Activated T-cell treated with anti-CD3 and anti-CD28 coated beads for 24 hours (primary cell): ENCODE measurements around the gene C20orf141.
"Not testable (repeated sequence)": the region's sequence is repeated elsewhere in the genome, so short reads cannot be mapped to it uniquely, and the experiment has no call there.

Experiments used
- DNase-seq: peaks from one replicate; pipeline ENCODE4 v3.0.0-alpha.2; 2020; ENCODE audit warnings: low read depth

C20orf141 gene

GRCh38 chr20:2814587-2815051 is at the start of gene C20orf141:
Gene C20orf141, plus strand, starts transcription at chr20:2814987. Its CDS starts 198 bp downstream, at chr20:2815185.
- DNase-seq, result no peak

- no peak for DNase-seq
Observed at GRCh38 chr20:2767768-2768631, 46.8 kb upstream of the C20orf141 start.

- DNase-seq, result no peak
Observed at GRCh38 chr20:2768632-2769015, 46.2 kb upstream of the C20orf141 start.

- not testable (repeated sequence) for DNase-seq
Observed at GRCh38 chr20:2770091-2770490, 44.7 kb upstream of the C20orf141 start.

DNA sequence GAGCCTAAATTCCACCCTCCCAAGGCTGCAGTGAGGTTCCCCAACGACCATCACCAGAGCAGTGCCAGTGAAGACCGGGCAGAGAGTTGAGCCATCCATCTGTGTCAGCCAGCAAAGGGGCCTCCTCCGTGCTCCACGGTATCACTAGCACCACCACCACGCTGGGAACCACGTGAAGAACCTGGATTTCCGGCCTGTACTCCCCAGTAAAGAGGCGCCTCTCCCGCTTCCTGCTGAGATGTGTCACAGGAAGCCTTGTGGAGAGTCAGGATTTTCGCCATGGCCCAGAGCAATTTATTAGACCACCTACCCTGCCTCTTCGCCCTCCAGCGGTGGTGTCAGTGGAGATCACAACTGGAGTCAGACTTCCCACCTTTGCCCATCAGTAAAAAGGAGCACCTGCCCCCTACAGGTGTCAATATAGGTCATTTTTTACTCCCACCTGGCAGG is 43.1 kb upstream of the C20orf141 start:
- DNase-seq, result no peak

- no peak for DNase-seq
Observed at GRCh38 chr20:2773812-2774211, 41.0 kb upstream of the C20orf141 start.

GRCh38 chr20:2775139-2775538 is 39.6 kb upstream of the C20orf141 start:
- no peak for DNase-seq

DNA sequence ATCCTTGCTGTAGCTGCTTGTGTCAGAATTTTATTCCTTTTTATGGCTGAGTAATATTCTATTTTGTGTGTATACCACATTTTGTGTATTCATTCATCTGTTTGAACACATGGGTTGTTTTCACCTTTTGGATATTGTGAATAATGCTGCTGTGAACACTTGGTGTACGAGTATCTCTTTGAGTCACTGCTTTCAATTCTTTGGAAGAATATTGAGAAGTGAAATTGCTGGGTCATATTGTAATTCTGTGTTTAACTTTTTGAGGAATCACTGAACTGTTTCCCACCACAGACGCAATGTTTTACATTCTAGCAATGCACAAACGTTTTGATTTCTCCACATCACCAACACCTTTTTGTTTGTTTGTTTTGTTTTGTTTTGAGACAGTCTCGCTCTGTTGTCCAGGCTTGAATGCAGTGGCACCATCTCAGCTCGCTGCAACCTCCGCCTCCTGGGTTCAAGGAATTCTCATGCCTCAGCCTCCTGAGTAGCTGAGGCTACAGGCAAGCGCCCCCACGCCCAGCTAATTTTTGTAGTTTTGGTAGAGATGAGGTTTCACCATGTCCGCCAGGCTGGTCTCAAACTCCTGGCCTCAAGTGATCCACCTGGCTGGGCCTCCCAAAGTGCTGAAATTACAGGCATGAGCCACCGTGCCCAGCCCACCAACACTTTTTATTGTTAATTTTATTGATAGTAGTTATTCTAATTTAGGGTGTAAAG is 36.0 kb upstream of the C20orf141 start:
- no peak for DNase-seq

- no peak for DNase-seq
Observed at GRCh38 chr20:2780948-2781347, 33.8 kb upstream of the C20orf141 start.

GRCh38 chr20:2783908-2784566 is 30.8 kb upstream of the C20orf141 start:
- DNase-seq, result no peak

- DNase-seq, result no peak
Observed at GRCh38 chr20:2793471-2793870, 21.3 kb upstream of the C20orf141 start.

- DNase-seq, result no peak
Observed at GRCh38 chr20:2794202-2794748, 20.5 kb upstream of the C20orf141 start.

GRCh38 chr20:2794866-2795447 is 19.8 kb upstream of the C20orf141 start:
- DNase-seq, result no peak

DNA sequence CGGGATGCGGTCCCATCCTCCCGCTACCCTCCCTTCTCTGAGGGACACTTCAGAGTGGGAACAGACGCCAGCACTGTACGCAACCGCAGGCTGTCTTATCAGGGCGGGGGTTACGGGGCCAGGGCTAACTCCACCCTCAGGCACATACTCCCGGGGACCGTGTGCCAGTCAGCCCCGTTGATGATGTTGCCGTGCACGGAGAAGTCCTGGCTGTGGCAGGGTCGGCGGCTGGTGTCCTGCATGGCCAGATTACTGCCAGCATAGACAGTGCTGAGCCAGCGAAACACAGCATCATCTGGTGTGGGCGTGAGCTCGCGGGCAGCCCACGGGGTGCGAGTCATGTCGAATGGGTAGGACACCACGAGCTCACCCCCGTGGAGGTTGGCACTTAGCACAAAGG is 19.3 kb upstream of the C20orf141 start:
- DNase-seq, result no peak

DNA sequence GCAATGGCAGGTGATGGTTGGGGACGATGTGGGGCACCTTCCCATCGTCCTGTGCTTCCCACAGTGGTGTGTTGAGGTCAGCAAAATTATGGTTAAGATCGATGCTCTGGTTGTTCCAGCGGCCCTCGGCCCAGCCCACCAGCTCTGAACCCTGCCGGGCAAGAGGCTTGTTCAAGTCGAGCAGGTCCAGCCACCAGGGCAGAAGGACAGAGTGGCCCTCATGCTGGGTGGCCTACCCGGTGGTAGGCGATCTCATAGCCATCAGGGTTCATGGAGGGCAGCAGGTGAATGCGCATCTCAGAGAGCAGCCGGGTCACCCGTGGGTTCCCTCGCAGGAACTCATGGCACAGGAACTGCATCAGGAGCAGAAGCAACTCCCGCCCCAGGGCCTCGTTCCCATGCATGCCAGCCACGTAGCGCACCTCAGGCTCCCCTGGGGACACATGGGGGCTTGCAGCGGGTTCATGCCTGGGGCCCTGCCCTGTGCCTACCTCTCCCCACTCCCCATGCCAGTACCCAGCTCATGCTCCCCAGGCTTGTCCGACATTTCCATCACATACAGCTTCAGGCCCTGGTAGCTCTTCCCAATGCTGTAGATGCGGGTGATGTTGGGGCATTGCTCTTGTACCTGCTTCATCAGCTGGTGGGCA is 18.7 kb upstream of the C20orf141 start:
- no peak for DNase-seq

DNA sequence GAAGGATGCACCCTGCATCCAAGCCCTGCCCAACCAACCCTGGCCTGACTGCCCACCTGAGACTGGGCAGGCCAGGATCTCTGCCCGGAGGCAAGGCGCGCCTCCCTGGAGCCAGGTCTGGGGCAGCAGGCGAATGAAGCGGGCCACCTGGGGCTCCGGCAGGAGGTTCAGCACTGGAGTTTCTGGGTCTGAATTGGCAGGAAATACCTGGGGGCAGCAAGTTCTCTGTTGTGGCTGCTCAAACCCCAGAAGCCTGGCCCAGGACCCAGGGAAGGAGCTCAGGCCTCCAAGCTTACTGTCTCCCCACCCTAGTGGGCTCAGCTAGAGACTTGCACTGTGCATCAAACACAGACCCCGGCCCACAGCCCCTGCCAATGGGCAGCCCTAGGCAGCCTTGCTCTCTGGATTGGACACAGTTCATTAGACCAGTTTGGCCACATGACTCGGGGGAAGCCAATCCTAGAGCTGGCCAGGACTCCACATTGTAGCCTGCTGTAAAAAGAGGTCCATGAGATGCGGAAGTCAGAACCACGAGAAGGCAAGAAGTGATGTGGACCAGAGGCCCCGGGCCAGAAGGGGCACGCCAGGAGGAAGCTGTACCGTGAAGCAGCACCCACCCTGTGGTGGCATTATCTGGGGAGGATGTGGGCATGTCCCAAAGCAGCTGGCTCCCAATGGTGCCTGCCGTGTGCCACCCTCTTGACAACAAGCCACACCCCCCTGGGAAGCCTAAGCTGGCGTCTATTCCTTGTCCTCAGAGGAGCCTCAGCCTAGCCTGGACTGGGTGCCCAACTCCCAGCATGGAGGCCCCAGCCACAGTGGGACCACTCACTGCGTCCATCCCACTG is 17.4 kb upstream of the C20orf141 start:
- no peak for DNase-seq

- DNase-seq, result no peak
Observed at GRCh38 chr20:2798095-2798805, 16.5 kb upstream of the C20orf141 start.

- DNase-seq, result no peak
Observed at GRCh38 chr20:2798814-2799213, 16.0 kb upstream of the C20orf141 start.

- no peak for DNase-seq
Observed at GRCh38 chr20:2799271-2799670, 15.5 kb upstream of the C20orf141 start.
